Neural progenitor cell (in vitro differentiated cells): Measurements from ENCODE around the gene NUAK2. TPM values are rescaled to one million over a fixed set of nuclear protein-coding genes. Genes with fewer than 3 reads are reported as not detected.
A peak's percentile ranks its signal among the peaks of the same experiment; 100 is the strongest.

Experiments used
- DNase-seq: peaks from one replicate; pipeline ENCODE4 v3.0.0-alpha.2; 2016; ENCODE audit warnings: low spot score
- H2AFZ ChIP-seq: fragments of 200-600 bp; sonication (generic); replicated peaks from 2 replicates; pipeline ENCODE4 v1.6.1; 2016; ENCODE audit warnings: antibody characterized with exemption
- H3F3A ChIP-seq: fragments of 200-600 bp; sonication (generic); 2 replicates; pipeline ENCODE4 v1.6.1; 2016; ENCODE audit warnings: antibody characterized with exemption, low read depth
- H3K27ac ChIP-seq: fragments of 200-600 bp; sonication (generic); 2 replicates; pipeline ENCODE4 v1.5.1; 2016; ENCODE audit warnings: mild to moderate bottlenecking
- H3K27me3 ChIP-seq: fragments of 200-600 bp; sonication (generic); 2 replicates; pipeline ENCODE4 v1.6.1; 2016; ENCODE audit warnings: mild to moderate bottlenecking, moderate library complexity
- H3K36me3 ChIP-seq: fragments of 200-600 bp; sonication (generic); 2 replicates; pipeline ENCODE4 v1.5.1; 2016
- H3K4me1 ChIP-seq: fragments of 200-600 bp; sonication (generic); 2 replicates; pipeline ENCODE4 v1.6.1; 2016; ENCODE audit warnings: mixed run types
- H3K4me2 ChIP-seq: fragments of 200-600 bp; sonication (generic); 2 replicates; pipeline ENCODE4 v1.6.1; 2016
- H3K4me3 ChIP-seq: fragments of 200-600 bp; sonication (generic); 2 replicates; pipeline ENCODE4 v1.5.1; 2016
- H3K79me2 ChIP-seq: fragments of 200-600 bp; sonication (generic); 2 replicates; pipeline ENCODE4 v1.6.1; 2016; ENCODE audit warnings: low read depth
- H3K9ac ChIP-seq: fragments of 200-600 bp; sonication (generic); 2 replicates; pipeline ENCODE4 v1.6.1; 2016
- H3K9me3 ChIP-seq: fragments of 200-600 bp; sonication (generic); 2 replicates; pipeline ENCODE4 v1.5.1; 2016; ENCODE audit warnings: low read depth
- H4K20me1 ChIP-seq: fragments of 200-600 bp; sonication (generic); 2 replicates; pipeline ENCODE4 v1.6.1; 2016; ENCODE audit warnings: low read depth
- H3K27ac Mint-ChIP-seq: 3 replicates; pipeline ENCODE4 v1.8.0; 2021; ENCODE audit warnings: mixed read lengths
- H3K27me3 Mint-ChIP-seq: 2 replicates; pipeline ENCODE4 v1.8.0; 2022; ENCODE audit warnings: low read depth, mild to moderate bottlenecking, inconsistent platforms, moderate library complexity, mixed read lengths; ENCODE audit not compliant: insufficient read depth
- H3K36me3 Mint-ChIP-seq: 3 replicates; pipeline ENCODE4 v1.8.0; 2021; ENCODE audit warnings: mixed read lengths
- H3K4me1 Mint-ChIP-seq: 3 replicates; pipeline ENCODE4 v1.8.0; 2021; ENCODE audit warnings: mixed read lengths
- H3K4me3 Mint-ChIP-seq: 3 replicates; pipeline ENCODE4 v1.8.0; 2021; ENCODE audit warnings: mild to moderate bottlenecking, moderate library complexity, mixed read lengths
- H3K9me3 Mint-ChIP-seq: 3 replicates; pipeline ENCODE4 v1.8.0; 2020; ENCODE audit warnings: mixed read lengths
- EZH2 ChIP-seq: fragments of 200-600 bp; sonication (generic); IDR thresholded peaks from 2 replicates; pipeline ENCODE4 v1.6.1; 2017; ENCODE audit warnings: antibody characterized with exemption, mild to moderate bottlenecking, moderate library complexity
- EZH2phosphoT487 ChIP-seq: fragments of 200-600 bp; sonication (generic); IDR thresholded peaks from 2 replicates; pipeline ENCODE4 v1.6.1; 2017; ENCODE audit warnings: antibody characterized with exemption
- total RNA-seq: library from RNA; depleted of rRNA; stranded (reverse); fragments of >200 nt; gene quantifications from 2 replicates; pipeline ENCODE4 v1.2.3, GENCODE V29; 2015; ENCODE audit warnings: low replicate concordance
- TF ChIP-seq, protein P1 (sequence below): fragments of 200-600 bp; sonication (generic); IDR thresholded peaks from 2 replicates; pipeline ENCODE4 v1.5.1; 2017; ENCODE audit warnings: antibody characterized with exemption, mild to moderate bottlenecking

Gene NUAK2
- total RNA-seq, 1 donor from 2014 or later = 29.4 TPM

DNA sequence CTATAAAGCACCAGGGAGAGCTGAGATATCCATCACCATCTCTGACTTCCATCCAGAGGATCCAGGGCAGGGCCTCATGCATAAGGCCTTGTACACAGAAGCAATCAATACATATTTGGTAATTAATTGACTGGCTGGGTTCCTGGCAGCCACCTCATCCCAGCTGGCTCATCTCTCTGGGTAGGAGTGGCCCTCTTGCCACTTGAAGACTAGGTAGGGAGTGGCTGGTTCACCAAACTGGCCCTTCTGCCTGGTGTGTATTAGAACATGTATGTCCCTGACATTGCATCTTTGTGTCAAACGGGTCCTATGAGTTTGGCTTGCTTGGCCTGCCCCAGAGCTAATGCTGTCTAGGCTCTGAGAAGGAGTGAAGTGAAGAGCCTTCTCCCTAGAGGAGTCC is 11.8 kb downstream of the NUAK2 start:
- Mint-ChIP-seq H3K27me3 (peaks cover 10% of the 10 kb centered on the region), H3K36me3 (peaks cover 62% of the 10 kb centered on the region), H3K27ac (peak overlapping the region; percentile 65), H3K9me3 (no peaks in the 10 kb centered on the region), H3K4me3 (peak overlapping the region; percentile 30), H3K4me1 (peaks cover 83% of the 10 kb centered on the region)
- Histone ChIP-seq H2AFZ (no peak overlapping the region), H3K36me3 (peaks cover 32% of the 10 kb centered on the region), H3F3A (peaks cover 81% of the 10 kb centered on the region), H3K27ac (peak overlapping the region; percentile 100), H3K27me3 (no peaks in the 10 kb centered on the region), H3K79me2 (peaks cover 95% of the 10 kb centered on the region), H3K9ac (no peak overlapping the region), H4K20me1 (peaks cover 90% of the 10 kb centered on the region), H3K9me3 (no peaks in the 10 kb centered on the region), H3K4me2 (no peak overlapping the region), H3K4me3 (no peak overlapping the region), H3K4me1 (peaks cover 38% of the 10 kb centered on the region)
- no peak for DNase-seq
- TF ChIP-seq EZH2phosphoT487 (no peak), EZH2 (no peak)
- TF ChIP-seq, protein P1, sequence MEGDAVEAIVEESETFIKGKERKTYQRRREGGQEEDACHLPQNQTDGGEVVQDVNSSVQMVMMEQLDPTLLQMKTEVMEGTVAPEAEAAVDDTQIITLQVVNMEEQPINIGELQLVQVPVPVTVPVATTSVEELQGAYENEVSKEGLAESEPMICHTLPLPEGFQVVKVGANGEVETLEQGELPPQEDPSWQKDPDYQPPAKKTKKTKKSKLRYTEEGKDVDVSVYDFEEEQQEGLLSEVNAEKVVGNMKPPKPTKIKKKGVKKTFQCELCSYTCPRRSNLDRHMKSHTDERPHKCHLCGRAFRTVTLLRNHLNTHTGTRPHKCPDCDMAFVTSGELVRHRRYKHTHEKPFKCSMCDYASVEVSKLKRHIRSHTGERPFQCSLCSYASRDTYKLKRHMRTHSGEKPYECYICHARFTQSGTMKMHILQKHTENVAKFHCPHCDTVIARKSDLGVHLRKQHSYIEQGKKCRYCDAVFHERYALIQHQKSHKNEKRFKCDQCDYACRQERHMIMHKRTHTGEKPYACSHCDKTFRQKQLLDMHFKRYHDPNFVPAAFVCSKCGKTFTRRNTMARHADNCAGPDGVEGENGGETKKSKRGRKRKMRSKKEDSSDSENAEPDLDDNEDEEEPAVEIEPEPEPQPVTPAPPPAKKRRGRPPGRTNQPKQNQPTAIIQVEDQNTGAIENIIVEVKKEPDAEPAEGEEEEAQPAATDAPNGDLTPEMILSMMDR = no peak

DNA sequence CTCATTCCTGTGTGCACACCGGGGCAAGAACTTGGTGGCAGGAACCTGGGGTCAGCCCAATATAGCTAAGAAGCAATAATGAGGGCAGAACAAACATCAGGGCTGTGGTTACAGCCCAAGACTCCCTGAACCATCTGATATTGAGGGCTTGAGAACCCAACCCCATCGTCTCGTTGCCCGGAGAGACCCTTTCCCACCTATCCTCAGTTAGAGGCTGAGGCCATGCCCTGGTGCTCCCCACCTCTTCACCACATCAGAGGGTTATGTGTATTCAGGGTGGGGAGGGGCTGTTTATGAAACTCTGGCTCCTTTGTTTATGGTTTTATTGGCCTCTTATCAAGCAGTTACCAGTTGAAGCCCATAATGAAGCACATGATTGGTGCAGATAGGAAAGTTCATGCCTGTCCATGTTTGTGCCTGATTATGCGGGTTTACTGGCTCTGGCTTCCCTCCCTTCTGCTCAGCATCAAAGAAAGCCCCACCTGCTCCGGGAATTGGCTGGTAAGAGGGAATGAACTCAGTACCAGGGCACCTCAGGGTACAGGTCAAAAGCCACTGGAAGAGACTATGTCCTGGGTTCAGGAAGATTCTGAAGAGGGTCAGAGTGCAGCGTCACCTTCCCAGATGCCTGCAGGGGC is 14.5 kb downstream of the NUAK2 start:
- no peak for TF ChIP-seq EZH2
- TF ChIP-seq EZH2phosphoT487 = no peak
- Mint-ChIP-seq H3K36me3 (peaks cover 69% of the 10 kb centered on the region), H3K4me1 (peaks cover 76% of the 10 kb centered on the region), H3K4me3 (no peak overlapping the region), H3K9me3 (no peaks in the 10 kb centered on the region), H3K27me3 (peaks cover 11% of the 10 kb centered on the region), H3K27ac (peak overlapping the region; percentile 60)
- H3K27me3 ChIP-seq = no peaks in the 10 kb centered on the region
- peaks cover 32% of the 10 kb centered on the region for H3K36me3 ChIP-seq
- no peak overlapping the region for H3K4me2 ChIP-seq
- DNase-seq = no peak
- peaks cover 40% of the 10 kb centered on the region for H3K4me1 ChIP-seq
- H3K9me3 ChIP-seq = no peaks in the 10 kb centered on the region
- H3K9ac ChIP-seq = no peak overlapping the region
- no peak overlapping the region for H2AFZ ChIP-seq
- peaks cover 94% of the 10 kb centered on the region for H4K20me1 ChIP-seq
- peaks cover 93% of the 10 kb centered on the region for H3K79me2 ChIP-seq
- H3K4me3 ChIP-seq = no peak overlapping the region
- H3F3A ChIP-seq = peaks cover 83% of the 10 kb centered on the region
- H3K27ac ChIP-seq = peak overlapping the region; percentile 100

DNA sequence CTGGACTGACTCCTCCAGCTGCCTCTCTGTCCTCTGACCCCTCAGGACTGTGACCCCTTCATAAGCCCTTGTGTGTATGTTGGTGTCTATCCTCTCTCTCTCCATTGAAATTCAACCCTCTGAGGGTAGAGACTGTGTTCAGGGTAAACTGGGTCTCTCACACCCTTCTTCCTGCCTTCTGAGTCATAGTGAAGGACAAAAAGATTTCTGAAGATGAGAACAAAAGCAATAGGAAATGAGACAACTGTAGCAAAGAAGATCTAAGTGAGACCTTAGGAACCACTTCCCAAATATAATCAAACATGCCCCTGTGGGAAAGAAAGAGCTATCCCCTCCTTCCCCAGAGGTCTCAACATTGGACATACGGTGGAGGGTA is 16.9 kb downstream of the NUAK2 start:
- Mint-ChIP-seq H3K4me3 (peak overlapping the region; percentile 3), H3K36me3 (peaks cover 48% of the 10 kb centered on the region), H3K9me3 (no peaks in the 10 kb centered on the region), H3K27me3 (peaks cover 20% of the 10 kb centered on the region), H3K4me1 (peaks cover 76% of the 10 kb centered on the region), H3K27ac (peak overlapping the region; percentile 98)
- H4K20me1 ChIP-seq = peaks cover 74% of the 10 kb centered on the region
- H3F3A ChIP-seq = peaks cover 94% of the 10 kb centered on the region
- no peak overlapping the region for H3K4me3 ChIP-seq
- no peaks in the 10 kb centered on the region for H3K27me3 ChIP-seq
- H2AFZ ChIP-seq = no peak overlapping the region
- DNase-seq = no peak
- H3K36me3 ChIP-seq = peaks cover 15% of the 10 kb centered on the region
- H3K9ac ChIP-seq = no peak overlapping the region
- TF ChIP-seq, protein P1 = no peak
- no peak for TF ChIP-seq EZH2
- TF ChIP-seq EZH2phosphoT487 = no peak
- H3K4me2 ChIP-seq = no peak overlapping the region
- peak overlapping the region; percentile 100 for H3K27ac ChIP-seq
- H3K79me2 ChIP-seq = peaks cover 73% of the 10 kb centered on the region
- no peaks in the 10 kb centered on the region for H3K9me3 ChIP-seq
- peaks cover 43% of the 10 kb centered on the region for H3K4me1 ChIP-seq

DNA sequence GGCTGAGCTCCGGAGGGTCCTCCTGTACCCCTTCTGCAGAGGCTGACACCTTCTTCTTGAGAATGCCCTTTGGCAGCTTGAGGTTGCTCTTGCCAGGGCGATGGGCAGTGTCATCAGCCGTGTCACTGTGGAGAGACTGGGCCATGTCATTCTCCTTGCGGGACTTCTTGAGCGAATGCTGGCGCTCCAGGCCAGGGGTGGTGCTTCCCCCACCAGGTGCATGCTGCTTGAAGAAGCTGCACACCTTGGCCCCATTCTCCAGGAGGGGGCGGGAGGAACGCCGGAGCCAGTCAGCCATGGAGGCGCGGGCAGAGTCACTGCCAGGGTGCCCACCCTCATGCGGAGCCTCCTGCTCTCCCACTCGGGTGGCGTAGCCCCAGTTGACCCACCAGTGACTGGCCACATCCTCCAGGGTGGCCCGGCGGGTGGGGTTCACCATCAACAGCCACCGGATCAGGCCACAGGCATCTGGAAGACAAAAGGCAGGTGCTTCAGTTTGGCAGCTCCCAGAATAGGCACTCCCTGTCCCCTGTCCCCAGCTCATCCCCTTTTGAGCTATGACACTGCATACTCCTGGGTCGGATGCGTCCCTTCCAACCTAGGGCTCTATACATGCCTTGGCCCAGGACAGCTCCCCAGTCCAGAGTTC is 17.4 kb downstream of the NUAK2 start:
- Mint-ChIP-seq H3K27me3 (peaks cover 20% of the 10 kb centered on the region), H3K36me3 (peaks cover 45% of the 10 kb centered on the region)

More for the DNA sequence above, 17.4 kb downstream of the NUAK2 start:
- DNase-seq = no peak
- peaks cover 70% of the 10 kb centered on the region for H3K79me2 ChIP-seq
- no peaks in the 10 kb centered on the region for H3K9me3 Mint-ChIP-seq
- H3K4me3 Mint-ChIP-seq = peak overlapping the region; percentile 50
- H3K9ac ChIP-seq = no peak overlapping the region
- H3K4me1 ChIP-seq = peaks cover 44% of the 10 kb centered on the region
- no peaks in the 10 kb centered on the region for H3K9me3 ChIP-seq
- H3F3A ChIP-seq = peaks cover 96% of the 10 kb centered on the region
- H3K27me3 ChIP-seq = no peaks in the 10 kb centered on the region
- peaks cover 74% of the 10 kb centered on the region for H3K4me1 Mint-ChIP-seq
- peaks cover 15% of the 10 kb centered on the region for H3K36me3 ChIP-seq
- H3K4me2 ChIP-seq = no peak overlapping the region
- TF ChIP-seq EZH2phosphoT487 = no peak
- H3K27ac ChIP-seq = peak overlapping the region; percentile 100
- H3K4me3 ChIP-seq = no peak overlapping the region
- H2AFZ ChIP-seq = no peak overlapping the region
- H3K27ac Mint-ChIP-seq = peak overlapping the region; percentile 98
- H4K20me1 ChIP-seq = peaks cover 69% of the 10 kb centered on the region
